NCI-H226 (cell line): ENCODE measurements around the gene DESI2.

Experiments
- DNase-seq: peaks from one replicate; pipeline ENCODE4 v3.0.0-alpha.2; 2015

The DESI2 gene

DNA sequence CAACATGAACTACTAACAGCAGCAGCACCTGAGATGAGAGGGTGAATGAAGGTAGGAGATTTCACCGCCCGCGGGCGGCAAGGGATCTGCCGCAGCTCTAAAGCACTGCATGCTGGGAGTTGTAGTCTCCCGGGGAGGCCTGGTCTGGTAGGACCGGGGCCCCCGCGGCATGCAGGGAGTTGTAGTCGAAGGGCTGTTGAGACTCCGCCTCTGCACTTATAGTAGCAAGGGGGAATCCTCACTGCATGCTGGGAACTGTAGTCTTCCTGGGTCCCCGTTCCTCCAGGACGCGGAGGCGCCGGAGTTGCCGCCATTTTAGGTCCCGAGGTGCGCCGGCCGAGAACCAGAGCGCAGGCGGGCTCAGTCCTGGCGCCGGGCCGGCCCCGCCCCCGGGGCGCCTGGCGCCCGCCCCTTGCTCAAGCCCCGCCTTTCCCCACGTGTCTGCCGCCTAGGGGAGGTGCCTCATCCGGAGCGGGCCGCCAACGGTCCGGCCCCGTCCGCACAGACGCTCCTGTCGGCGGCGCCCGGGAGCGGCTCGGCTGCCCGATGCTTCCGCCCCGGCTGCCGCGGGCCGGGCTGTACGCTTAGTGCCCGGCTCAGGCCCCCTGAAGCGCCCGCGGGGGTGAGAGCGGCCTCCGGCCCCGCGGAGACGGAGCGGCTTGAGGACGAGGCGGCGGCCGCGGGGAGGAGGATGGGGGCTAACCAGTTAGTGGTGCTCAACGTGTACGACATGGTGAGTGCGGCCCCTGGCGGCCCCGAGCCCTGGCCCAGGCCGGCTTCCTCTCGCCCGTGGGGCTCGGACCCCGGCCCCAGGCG, at the start of gene DESI2:
TSS of gene DESI2 (plus strand) at position 504 of the 816 bp plus-strand sequence. CDS start at position 692, 188 bp downstream.
- DNase-seq, result peak; percentile 99

DNA sequence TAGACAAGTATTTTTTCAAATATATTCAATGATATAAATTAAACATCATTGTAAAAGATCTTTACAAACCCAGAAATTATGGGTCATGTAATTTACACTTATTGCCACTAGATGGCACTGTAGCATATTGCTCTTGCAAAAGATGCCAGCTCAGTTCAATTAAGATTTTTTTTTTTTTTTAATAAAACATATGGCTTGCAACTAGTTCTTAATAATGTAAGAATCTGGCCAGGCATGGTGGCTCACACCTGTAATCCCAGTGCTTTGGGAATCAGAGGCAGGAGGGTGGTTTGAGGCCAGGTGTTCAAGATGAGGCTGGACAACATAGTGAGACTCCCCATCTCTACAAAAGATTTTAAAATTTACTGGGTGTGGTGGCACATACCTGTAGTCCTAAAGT, 49.4 kb upstream of the DESI2 start:
- no peak for DNase-seq

DNA sequence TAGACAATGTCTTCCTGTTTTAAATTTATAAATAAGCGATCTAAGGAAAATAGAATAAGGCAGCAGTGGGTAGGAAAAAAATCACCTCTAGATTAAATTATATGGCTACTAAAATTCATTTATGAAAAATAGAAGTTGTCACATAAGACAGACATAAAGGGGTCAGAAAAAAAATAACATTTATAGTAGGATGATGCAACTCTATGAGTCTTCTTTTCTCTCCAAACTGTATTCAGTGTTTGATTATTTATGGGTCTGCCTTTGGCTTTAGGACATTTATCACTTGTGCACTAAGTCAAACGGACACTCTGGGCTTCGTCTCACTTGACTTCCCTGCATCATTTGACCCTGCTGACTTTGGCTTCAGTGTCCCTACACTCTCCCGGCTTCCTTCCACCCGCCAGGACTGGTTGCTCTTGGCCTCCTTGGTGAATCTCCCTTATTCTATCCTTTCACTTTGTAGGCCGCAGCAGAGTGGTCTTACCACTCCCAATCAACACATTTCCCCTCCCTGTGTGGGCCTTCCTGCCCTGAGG, 47.0 kb upstream of the DESI2 start:
- DNase-seq, result no peak

DNA sequence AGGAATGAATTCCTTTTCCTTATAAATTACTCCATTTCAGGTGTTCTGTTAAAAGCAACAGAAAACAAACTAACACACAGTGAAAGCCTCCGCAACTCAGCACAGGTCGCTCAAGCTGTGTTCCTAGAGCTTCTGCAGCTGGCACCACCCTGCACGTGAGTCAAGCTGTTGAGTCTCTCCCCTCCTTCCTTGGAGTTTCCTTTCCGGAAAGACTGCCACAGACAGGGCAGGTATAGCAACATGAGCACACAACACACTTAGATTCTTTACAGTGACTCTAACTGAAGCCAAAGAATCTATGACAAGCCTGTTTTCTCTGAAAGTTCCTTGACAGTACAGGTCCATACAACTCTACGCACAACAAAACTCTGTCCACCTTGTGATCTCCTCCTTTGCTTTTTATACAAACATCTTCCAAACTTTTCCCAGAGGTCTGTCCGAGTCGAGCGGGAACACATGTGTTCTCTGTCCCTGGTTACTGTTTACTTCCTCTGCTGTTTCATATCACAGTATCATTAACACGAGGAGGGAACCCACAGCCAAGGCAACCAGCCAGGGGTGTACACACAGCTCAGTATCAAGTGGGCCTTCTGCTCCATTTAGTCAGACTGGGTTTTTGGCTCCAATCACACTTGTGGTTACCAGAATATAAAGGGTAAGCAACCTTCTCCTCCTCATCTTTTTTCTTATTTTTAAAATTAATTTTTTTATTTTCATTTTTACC, 38.7 kb upstream of the DESI2 start:
- no peak for DNase-seq

DNA sequence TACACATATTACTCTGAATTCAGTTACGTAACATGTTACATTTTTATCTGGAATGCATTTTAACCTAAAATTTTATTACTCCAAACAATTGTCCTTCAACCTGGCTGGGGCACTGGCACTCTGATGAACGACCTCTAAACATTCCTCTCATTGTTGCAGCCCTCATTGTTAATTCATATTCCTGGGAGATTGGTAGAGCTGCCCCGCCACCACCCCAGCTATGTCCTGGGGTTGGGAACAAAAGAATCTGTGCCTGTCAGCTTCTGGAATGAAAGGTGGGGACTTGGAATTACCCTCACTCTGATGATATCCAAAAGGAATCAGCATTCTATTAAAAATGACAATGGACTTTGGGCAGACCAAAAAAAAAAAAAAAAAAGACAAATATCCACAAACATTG, 38.0 kb upstream of the DESI2 start:
- DNase-seq, result no peak

DNA sequence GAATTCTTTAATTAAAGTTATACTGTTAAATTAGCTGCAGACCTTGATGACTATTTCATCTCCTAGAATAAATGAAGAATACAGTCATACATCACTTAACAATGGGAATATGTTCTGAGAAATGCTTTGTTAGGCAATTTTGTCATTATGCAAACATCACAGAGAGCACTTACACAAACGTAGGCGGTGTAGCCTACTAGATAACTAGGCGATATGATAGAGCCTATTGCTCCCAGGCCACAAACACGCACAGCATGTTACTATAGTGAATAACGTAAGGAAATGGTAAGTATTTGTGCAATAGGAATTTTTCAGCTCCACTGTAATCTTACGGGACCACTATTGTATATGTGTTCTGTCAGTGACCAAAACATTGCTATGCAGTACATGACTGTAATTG, 37.6 kb upstream of the DESI2 start:
- no peak for DNase-seq

DNA sequence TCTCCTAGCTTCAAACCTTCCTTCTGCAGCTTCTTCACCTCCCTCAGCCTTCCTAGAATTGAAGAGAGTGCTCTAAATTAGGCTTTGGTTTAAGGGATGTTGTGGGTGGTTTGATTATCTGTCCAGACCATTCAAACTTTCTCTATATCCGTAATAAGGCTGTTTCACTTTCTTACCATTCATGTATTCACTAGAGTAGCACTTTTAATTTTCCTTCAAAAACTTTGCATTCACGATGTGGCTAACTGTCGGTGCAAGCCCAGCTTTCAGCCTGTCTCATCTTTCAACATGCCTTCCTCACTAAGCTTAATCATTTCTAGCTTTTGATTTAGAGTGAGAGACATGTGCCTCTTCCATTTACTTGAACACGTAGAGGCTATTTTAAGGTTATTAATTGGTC, 26.2 kb upstream of the DESI2 start:
- no peak for DNase-seq

DNA sequence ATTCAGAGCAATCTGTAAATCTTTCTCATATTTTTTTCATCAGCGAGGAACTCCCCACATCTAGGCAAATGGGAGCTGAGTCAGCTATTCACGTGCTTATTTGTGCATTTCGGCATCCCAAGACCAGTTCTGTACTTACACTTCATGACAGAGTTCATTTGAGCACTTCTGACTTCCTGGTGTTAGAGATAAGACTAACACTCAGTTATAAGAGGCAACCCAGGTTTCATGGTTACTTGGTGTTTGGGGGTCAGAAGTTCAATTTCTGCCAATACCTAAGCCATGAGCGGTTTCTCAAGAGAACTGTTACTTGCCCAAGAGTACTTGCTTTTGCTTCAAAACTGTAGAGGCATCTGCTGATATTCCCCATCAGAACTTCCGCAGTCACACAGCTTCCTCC, 24.1 kb upstream of the DESI2 start:
- DNase-seq, result peak; percentile 22

DNA sequence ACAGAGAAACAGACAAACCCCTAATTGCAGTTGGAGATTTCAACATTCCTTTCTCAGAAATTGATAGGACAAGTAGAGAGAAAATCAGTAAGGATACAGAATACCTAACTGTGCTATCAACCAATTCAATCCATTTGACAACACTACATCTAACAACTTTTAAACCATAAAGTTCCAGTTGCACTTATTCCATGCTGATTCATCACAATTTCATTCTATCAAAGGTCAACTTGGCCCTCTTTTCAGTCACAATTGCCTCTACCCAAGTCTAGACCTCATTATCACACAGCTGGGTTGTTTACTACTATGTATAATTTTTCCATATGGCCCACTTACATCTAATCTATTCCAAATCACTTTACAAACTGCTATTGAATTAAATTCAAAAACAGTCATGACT, 19.8 kb upstream of the DESI2 start:
- no peak for DNase-seq

DNA sequence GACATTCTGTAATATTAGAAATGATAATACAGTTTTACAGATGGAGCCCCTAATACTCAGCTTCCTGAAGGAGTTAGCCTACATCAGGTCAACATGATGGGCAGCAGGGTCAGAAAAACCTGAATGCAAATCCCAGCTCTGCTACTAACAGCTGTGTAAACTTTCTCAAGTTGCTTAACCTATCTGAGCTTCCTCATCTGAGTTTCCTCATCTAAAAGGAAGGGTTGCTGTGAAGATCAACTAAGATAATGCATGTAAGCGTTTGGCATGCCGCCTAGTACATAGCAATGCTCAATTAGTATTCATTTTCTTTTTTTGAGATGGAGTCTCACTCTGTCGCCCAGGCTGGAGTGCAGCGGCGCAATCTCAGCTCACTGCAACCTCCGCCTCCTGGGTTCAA, 18.4 kb upstream of the DESI2 start:
- no peak for DNase-seq

DNA sequence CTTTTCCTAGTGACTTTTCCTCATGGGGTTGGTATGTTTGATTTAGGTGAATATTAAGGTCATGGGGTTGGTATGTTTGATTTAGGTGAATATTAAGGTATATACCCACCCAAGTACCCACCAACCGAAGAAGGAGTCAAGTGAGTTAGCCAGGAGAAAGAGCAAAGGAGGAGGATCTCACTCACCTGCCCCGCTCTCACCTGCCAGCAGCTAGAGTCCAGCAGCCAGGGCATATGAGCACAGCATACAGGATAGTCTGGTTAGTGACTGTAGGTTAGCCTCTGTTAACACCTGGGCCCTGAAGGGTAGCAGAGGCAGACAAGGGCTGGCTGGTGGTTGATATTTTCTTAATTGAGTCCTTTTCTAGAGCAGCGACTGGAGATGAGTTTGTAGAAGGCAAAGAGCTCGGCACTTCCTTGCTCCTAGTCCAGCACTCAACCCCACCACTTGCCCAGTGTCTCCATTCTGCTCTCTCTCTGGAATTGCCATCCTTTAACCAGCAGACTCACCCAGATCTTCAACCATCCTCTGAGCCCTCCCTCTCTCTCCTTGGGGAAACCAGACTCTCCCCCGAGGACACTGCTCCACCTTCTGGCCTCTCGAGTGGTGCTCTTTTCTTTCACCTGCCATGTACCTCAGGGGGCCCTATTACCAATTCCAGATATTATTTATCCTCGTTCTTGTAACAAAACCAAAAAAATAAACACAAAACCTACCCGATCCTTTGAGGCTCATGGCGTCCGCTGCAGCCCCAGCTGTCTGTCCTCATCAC, 16.3 kb upstream of the DESI2 start:
- DNase-seq, result no peak

DNA sequence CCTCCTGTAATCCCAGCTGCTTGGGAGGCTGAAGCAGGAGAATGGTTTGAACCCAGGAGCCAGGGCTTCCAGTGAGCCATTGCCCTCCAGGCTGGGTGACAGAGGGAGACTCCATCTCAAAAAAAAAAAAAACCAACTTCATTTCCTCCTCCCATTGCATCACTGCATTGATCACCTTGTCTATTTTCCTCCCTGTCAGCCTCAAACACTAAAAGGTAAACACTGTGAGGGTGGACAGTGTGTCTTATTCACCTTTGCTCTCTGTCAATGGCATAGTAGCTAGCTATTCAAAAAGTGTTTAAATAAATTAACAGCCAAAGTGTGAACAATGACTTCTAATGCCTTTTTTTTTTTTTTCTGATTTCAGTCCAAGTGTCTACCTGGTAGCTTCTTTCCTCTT, 13.4 kb upstream of the DESI2 start:
- DNase-seq, result no peak

DNA sequence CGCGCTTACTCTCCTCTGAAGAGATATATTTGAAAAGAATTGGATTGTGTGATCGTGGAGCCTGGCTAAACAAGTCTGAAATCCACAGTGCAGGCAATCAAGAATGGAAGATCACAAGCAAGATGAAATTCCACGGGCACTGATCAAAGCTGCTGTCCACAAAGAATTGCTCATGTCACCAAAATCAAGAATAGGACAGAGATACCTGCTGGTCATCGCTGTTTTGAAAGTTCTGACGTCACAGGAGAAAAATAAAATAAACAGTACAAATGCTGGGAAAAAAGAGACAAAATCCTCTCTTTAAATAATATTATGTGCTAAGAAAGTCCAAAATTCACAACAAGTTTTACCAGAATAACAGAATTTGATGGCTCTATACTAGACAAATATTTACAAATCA, 12.0 kb upstream of the DESI2 start:
- DNase-seq, result no peak

DNA sequence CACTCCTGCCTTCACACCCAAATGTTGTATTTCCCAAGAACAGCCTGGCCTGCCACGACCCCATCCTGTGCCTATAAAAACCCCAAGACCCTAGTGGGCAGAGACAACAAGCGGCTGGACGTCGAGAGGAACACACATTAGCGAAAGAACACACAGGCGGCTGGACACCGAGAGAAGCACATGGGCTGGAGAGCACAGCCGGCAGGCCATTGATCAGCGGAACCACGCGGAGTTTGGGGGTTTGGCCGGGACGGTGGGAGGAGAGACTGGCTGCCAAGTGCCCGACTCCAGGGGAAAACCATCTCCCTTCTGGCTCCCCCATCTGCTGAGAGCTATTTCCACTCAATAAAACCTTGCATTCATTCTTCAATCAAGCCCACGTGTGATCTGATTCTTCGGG, 10.4 kb upstream of the DESI2 start:
- no peak for DNase-seq

DNA sequence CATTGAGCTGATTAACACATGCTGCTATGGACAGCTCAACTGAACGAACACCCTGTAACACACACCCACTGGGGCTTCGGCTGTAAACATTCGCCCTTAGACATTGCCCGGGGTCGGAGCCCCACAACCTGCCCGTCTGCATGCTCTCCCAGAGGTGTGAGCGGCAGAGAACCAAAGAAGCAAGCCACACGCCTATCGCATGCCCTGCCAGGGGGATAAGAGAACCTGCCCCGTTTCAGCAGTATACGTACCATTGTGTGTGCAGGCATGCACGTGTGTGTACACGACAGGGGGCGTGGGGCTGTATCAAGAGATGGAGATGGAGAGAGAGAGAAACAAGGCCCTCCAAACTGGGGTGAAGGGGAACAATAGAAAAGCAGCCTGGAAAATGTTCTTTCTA, 9.9 kb upstream of the DESI2 start:
- DNase-seq, result no peak

DNA sequence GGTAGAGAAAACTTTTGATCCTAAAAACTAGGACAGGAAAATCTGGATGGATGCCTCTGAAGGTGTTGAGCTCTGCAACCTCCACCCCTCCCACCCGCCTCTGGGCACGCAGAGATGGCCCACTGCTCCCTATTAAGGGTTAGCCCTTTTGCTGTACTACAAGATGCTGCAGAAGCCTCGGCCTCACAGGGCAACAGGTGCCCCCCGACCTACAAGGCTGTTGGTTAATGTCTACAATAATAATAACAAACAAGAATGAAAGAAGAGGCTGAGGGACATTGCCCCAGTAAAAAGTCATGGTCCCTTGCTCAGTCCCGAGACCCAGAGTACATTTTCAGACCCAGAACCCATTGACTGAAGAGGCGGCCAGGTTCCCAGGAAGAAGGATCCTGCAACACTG, 7.5 kb upstream of the DESI2 start:
- DNase-seq, result no peak

DNA sequence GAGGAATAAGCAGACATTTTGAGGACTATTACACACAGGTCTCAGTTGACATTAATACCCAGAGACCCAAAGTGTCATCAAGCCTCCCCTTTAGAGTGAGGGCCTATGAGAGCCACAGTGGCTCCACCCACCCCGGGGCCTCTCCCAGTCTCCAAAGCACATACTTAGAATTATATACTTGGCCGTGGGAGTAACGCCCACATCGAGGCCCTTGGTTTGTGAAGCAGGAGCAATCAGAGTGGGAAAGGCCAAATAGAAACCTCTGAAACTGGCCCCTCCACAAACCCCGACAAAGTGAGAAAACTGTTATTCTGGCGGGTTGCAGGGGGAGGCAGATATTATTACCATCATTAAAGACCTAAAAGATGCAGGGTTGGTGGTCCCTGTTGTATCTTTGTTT, 7.0 kb upstream of the DESI2 start:
- no peak for DNase-seq

DNA sequence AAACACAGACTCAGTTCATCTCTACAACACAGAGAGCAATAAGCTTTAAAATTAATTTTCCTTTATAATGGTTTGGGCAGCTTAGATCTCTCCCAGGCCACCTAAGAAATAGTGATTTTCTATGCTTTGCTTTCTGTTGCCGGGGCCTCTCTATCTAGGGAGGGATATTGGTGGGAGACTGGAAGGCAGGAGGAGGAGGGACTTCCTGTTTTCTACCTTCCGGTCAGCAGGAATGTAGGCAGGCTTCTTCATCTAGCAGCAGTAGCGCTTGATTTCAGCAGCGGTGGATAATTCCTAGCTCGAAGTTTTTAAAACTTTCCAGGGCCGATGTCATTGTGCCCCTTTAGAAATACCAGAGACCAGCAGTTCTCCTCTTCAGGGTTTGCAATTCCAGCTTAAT, 5.1 kb upstream of the DESI2 start:
- no peak for DNase-seq

DNA sequence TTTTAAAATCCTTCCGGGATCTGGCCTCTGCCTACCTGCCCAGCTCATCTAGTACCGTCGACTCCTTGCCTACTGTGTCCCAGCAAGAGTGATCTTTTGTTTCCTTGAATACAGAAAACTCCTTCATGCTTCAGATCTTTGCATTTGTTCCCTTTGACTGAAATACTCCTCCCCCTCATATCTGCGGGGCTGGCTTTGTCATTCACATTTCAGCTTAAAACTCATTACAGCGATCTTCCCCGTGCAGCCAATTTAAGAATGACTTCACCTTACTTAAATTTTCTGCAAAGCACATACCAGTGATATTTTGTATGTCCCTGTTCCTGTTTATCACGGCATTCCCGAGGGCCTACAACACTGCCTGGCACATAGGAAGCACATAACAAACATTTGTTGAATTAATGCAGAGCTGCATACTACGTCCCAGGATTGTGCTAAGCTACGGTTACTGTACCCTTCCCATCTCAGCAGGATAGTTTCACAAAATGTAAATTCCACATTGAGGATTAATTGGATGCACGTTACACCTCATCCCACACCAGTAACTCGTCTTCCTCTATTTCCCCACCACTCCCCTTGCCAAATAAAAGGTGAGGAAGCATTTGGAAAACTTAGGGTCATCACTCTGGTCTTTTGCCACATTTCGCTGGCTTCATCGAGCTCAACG, 837 bp upstream of the DESI2 start:
- no peak for DNase-seq

DNA sequence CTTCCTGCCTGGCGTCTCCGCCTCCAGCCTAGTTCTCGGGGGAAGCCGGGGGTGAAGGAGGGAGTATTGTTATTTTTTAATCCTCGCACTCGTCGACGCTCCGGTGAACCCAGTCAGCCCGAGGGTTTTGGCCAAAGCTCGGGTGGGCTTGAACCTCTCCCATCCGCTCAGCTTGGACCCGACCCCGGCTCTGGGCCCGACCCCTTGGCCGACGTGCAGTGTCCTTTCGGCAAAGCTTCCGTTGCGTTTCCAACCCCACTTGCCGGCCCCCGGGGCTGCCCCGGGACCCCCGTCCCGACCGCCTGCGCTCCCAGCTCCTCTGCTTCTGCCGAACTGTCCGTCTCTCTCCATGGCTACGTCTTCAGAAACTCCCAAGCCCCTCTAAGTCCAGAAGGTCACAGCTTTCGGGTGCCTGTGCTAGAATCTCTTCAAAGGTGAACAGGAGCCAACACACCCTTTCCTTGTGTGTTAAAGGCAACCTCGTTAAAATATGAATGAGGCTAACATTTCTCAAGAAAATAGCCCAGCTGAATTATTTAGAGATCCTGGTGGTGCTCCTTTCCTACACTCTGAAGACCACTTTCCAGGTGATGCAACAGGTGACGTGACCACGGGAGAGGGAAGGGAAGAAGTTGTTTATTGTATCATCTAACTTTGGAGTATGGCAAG, 647 bp downstream of the DESI2 start:
- DNase-seq, result no peak

DNA sequence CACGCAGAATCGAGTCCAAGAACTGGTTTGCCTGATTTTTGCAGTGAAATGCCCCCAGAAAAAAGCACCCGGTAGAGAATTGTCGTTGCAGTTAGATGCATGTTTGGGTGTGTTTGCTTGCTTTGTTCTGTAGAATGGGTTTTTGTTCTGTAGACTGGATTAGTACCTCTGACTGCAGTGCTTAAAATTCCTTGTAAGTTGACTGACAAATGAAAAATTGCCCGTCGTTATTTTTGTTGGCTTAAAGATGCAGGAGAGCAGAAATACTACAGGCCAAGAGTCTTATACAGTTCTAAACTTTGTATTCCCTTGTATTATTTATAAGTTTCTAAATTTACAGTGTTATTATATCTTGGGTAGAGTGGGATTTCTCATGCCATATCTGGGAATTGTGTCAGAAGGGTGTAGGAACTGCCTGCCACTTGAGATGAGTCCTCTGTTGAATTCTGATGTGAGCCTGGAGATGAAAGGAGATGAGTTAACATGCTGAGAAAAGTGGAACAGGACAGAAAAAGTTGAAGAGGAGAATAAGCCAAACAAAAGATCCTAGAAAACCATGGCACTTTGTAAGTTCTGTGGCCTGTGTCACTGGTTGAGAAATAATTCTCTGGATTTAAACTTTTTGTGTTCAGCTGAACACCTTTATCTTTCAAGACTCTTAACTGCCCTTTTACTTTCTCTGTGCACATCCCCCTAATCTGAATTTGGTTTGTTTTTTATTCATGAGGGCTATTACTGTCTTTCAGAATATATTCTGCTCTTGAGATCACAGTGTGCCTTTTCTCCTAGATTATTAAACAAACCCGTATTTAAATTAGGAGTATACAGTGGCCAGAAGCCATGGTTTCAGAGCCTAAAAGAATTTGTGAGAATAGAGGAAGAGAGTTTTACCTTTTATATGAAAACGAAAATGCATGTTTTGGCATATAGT, 1.4 kb downstream of the DESI2 start:
- DNase-seq, result no peak
